Gastroesophageal sphincter (tissue), 3 donors: ENCODE data around the gene CASP9.

ENCODE experiments used
- CTCF ChIP-seq, 4 experiments: fragments of 200-600 bp in 2 of 4; fragments of 450-650 bp in 2 of 4; sonication (generic) in 1 of 4; IDR thresholded peaks; one replicate each; pipeline ENCODE4 v1.5.1; 2017 to 2019; ENCODE audit warnings: antibody characterized with exemption in 4 of 4, mild to moderate bottlenecking in 2 of 4, moderate library complexity in 2 of 4
- EP300 ChIP-seq: sonication (generic); formaldehyde crosslinking; IDR thresholded peaks from one replicate; pipeline ENCODE4 v1.6.1; 2017; ENCODE audit warnings: antibody characterized with exemption, mild to moderate bottlenecking
- POLR2A ChIP-seq, 2 donors: fragments of 450-650 bp; IDR thresholded peaks; one replicate each; pipeline ENCODE4 v1.6.1; 2017; ENCODE audit warnings: antibody characterized with exemption in 2 of 2, mild to moderate bottlenecking in 2 of 2, moderate library complexity in 1 of 2
- POLR2AphosphoS5 ChIP-seq: sonication (generic); formaldehyde crosslinking; IDR thresholded peaks from one replicate; pipeline ENCODE4 v1.6.1; 2017; ENCODE audit warnings: antibody characterized with exemption

- TF ChIP-seq CTCF (IDR thresholded peaks at IDR 0.05) (no peak), EP300 (no peak), POLR2AphosphoS5 (no peak), POLR2A (IDR thresholded peaks at IDR 0.05) (no peak)
These were observed 80.7 kb downstream of the CASP9 start for GRCh38 chr1:15443281-15443680.
